Daoy (cell line): ENCODE results near the gene ATP9B. TPM values are rescaled to one million over a fixed set of nuclear protein-coding genes. Genes with fewer than 3 reads are reported as not detected.
A peak's percentile ranks its signal among the peaks of the same experiment; 100 is the strongest.

ENCODE experiments used
- DNase-seq: peaks from one replicate; pipeline ENCODE4 v3.0.0-alpha.2; 2015; ENCODE audit warnings: low read depth
- total RNA-seq: library from RNA; depleted of rRNA; stranded (reverse); fragments of >200 nt; shearing (Covaris generic); gene quantifications from 2 replicates; pipeline ENCODE4 v1.2.3, GENCODE V29; 2014

Gene ATP9B
- total RNA-seq, 1 experiment from 2014 or later = 8.2 TPM

DNA sequence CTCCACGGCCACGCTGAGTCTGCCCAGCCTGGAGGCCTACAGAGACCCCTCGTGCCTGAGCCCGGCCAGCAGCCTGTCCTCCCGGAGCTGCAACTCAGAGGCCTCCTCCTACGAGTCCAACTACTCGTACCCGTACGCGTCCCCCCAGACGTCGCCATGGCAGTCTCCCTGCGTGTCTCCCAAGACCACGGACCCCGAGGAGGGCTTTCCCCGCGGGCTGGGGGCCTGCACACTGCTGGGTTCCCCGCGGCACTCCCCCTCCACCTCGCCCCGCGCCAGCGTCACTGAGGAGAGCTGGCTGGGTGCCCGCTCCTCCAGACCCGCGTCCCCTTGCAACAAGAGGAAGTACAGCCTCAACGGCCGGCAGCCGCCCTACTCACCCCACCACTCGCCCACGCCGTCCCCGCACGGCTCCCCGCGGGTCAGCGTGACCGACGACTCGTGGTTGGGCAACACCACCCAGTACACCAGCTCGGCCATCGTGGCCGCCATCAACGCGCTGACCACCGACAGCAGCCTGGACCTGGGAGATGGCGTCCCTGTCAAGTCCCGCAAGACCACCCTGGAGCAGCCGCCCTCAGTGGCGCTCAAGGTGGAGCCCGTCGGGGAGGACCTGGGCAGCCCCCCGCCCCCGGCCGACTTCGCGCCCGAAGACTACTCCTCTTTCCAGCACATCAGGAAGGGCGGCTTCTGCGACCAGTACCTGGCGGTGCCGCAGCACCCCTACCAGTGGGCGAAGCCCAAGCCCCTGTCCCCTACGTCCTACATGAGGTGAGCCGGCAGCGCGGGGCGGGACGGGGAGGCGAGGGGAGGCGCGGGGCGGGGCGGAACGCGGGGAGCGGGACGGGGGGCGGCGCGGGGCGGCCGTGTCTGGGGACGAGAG is 341.8 kb downstream of the ATP9B start:
- DNase-seq = no peak

DNA sequence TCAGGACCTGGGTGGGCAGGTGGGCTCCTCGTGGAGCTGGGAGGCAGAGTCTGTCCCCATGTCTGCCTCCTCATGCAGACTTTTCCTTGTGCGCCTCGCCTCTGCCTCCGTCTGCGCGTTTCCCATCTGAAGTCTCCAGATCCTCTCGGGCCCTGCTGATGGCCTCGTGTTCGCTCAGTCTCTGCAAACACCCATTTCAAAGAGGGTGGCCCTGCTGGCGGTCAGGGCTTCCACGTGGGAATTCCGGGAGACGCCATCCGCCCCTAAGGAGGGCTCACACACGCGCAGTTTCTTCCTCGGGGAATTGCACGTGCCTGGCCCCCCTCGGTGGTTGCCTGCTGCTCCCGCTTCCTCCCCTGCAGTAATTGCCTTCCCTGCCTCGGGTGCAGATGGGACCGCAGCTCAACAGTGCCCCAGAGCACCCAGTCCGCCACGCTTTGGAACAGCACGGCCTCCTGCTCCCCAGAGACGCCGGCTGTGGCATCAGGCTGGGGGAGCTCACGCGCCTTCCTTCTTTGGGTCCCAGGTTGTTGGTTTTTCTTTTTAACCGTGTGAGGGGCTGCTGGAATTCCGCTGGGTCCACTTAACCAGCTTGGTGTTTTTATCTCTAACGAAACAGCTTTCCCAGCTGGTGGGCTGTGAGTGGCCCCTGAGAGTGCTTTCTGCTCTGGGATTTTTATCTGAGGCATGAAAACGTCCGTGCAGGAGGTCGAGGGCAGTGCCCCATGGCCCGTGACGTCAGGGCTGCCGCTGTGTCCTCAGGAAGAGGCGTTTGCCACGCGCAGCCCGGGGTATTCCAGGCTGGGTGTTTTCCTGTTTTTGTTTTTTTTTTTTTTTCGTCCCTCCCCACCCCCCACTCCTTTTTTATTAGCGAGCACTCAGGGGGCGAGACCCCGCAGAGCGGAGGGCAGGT is 342.7 kb downstream of the ATP9B start:
- DNase-seq = no peak

DNA sequence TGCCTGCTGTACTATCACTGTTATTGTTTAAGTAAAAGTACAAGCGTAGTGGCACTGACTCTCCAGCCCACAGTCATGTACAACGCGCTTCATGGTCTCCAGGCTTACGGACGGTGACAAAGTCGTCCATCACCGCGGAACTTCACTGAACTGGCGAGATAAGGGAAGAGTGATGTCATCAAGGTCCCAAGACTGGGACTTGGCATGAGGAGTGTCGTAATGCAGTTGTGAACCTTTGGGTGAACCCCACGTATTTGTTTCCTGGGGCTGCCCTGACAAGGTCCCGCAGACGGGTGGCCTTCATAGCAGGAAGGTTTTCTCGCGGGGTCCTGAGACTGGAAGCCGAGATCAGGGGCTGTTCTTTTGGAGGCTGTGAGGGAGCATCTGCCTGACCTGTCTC is 343.8 kb downstream of the ATP9B start:
- no peak for DNase-seq

DNA sequence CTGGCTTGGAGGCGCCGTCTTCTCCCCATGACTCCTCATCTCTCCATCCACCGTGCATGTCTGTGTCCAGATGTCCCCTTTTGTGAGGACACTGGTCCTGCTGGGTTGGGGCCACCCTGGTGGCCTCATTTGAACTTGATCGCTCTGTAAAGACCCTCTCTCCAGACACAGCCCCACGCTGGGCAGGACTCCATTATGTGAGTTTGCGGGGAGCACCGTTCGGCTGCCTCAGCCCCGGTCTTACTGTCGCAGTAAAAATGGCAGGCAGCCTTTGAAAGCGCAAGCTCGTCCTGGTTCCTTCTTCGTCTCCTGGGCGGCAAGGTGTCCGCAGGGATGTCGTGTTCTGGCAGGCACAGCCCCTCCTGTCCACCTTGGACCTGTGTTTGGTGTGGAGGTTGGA is 344.2 kb downstream of the ATP9B start:
- no peak for DNase-seq

DNA sequence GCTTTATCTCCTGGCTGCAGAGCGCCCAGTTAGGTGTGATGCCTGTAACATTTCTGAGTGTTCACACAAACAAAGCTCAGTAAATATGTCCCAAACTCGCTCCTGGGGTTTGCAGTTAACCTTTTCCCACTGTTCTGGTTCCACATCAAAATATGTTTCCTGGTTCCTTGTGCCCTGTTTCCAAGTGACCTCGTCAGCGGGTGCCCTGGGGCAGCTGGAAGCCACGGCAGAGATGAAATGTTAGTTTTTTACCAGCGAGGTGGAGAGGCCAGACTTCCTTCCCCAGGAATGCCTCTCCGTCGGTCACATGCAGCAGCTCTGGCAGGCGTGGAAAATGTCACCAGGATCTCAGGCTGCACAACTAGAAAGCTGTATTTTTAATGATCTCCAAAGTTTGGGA is 344.7 kb downstream of the ATP9B start:
- DNase-seq = no peak

DNA sequence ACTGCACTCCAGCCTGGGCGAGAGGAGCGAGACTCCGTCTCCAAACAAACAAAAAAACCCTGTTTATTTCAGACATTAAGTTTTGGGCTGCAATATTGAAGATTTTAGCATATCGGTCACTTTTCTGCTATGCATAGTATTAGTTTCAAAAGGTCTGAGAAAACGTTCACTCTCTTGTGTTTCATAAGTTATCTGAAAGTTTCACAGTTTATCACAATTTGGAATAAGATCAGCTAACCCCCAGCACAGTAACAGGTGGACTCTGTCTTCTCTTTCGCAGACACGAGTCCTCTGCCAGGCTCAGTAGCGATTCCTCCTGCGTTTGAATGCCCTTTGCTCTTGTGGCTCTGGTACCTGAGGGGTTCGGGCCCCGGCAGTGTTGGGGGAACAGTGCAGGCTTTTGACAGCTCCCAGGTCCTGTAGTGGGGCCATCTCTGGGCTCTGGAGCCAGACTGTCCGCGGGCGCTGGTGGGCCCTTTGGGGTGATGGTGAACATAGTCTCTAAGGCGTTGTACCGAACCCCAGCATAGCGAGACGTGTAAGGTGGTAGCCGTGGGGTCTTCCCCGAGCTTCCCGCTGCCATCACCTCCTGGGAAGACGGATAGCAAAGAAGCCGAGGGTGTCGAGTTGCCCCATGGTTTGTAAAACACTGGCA is 347.0 kb downstream of the ATP9B start:
- DNase-seq = no peak

DNA sequence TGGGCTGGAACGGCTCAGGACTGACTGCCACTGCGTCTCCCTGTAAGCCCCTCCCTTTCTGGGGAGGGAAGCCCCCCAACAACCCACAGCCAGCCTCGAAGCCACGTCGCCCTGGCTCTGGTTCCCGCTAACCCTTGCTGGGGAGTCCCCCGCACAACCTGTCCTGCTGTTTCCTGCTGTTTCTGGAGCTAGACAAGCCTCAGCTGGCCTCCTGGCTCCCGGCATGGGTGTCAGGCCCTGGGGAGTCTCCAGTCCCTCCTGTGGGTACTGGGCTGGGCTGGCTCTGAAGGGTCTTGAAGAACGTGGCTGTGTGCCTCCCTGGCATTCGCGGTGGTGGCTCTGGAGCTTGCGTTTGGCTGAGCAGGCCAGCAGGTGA is 347.5 kb downstream of the ATP9B start:
- DNase-seq = no peak

DNA sequence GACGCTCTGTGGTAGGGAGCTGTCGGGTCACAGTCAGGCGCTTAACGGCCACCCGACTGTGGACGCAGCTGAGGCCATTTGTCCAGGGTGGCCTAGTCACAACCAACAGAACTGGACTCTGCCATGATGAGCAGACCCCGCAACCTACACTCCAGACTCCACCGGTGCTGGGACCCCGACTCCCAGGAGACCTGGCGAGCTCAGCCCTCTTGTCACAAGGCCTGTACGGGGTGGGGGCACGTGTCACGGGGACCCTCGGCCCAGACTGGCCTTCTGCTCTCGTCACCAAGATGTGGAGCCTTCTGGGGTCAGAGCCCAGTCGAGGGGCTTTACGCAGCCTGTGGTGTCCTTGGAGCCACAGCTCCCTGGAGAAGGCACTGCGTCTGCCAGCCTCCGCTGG is 349.0 kb downstream of the ATP9B start:
- no peak for DNase-seq

DNA sequence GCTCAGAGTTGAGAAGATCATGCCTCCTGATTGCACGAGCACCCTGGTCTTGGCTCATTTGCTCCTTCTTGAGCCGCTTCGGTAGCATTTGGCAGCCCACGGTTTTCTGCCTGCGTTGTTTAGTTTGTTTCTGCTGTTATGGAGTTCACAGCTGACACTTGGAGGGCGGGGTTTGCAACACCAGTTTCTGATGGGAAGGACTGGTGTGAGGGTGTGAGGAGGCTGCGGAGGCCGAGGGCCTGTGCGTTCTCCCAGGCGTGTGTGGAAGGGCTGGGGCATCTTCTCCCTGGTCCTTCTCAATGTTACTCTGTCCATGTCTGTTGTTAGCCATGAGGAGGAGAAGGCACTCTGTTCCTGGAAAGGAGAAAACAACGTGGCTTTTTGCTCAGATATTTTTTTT is 349.4 kb downstream of the ATP9B start:
- no peak for DNase-seq

DNA sequence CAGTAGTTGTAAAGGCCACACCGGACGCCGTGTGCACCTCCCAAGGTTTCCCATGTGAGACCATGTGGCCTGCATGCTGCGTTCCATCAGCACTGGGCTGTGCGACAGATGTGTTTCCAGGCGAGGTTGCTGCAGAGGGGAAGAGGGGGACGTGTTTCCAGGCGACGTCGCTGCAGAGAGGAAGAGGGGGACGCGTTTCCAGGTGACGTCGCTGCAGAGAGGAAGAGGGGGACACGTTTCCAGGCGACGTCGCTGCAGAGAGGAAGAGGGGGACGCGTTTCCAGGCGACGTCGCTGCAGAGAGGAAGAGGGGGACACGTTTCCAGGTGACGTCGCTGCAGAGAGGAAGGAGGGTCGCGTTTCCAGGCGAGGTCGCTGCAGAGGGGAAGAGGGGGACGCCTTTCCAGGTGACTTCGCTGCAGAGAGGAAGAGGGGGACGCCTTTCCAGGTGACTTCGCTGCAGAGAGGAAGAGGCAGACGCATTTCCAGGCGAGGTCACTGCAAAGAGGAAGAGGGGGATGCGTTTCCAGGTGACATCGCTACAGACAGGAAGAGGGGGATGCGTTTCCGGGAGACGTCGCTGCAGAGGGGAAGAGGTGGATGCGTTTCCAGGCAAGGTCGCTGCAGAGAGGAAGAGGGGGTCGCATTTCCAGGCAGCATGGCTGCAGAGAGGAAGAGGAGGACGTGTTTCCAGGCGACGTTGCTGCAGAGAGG is 351.0 kb downstream of the ATP9B start:
- DNase-seq = no peak

DNA sequence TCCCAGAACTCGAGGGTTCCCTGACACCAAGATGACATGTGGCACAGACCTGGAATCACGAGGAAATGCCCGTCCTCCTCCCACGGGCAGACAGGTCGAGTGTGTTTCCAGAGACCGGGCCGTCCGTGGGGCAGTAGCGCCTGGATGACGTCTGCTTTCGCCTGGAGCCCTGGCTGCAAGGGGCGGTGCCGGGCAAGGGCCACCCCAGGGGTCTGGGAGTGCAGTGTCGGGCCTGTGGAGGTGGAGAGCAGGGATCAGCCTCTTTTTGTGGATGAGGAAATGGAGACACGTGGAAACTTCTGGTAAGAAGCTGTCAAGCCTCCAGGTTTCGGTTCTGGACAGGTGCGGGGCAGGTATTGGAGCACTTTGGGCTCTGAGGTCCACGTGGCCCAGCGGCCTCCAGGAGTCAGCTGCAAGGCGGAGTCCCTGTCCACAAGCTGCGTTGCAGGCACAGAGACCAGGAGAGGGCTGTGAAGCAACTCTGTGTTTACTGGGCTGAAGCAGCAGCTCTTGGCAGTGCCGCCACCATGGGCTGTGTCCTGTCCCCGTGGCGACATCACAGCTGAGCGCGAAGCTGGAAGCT is 352.2 kb downstream of the ATP9B start:
- no peak for DNase-seq

DNA sequence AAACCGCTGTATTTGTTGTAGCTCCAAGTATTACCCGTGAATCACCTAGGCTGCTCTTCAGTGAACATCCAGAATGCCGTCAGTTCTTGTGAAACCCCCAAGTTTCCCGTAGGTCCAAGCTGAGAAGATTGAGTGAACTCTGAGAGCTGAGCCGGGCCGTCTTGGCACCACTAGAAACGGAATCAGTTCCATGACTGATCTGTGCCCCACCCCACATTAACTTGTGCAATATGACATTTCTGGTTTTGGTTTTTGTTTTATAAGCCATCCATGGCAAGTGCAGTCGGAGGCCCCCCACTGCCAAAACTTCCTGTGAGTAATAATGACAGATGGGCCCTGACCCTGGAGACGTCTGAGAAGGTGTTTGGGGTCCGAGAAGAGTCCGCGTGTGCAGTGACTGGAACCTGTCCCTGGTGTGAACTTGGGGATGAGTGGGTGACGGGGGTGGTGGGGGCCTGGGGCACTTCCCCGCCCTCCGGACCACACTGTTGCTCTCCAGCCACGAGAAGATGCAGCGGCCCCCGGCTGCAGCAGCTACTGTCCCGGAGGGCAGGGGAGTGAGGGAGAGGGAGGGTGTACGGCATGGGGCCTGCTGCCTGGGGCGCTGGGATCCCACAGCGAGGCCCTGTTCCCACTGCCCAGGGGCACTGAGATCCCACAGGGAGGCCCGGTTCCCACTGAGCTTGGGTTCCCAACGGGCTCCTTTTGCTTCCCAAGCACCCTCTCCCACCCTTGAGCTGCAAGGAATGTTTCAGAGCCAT is 353.0 kb downstream of the ATP9B start:
- peak; percentile 63 for DNase-seq

DNA sequence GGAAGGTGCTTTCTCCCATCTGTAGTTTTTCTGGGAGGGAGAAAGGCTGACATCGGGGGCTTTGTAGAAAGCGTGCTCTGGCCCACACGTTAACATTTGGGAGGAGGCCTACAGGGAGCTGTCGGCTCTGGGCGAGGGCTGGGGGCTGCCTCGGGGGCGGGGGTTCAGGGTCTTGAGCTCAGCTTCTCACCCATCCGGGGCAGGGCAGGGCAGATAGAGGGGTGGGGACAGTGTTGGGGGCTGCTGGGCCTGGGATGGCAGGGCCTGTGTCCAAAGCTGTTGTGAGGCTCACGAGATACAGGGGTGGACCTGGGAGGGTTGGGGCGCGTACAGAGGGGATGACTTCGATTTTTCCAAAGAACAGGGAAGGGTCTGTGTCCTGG is 353.6 kb downstream of the ATP9B start:
- DNase-seq = no peak

DNA sequence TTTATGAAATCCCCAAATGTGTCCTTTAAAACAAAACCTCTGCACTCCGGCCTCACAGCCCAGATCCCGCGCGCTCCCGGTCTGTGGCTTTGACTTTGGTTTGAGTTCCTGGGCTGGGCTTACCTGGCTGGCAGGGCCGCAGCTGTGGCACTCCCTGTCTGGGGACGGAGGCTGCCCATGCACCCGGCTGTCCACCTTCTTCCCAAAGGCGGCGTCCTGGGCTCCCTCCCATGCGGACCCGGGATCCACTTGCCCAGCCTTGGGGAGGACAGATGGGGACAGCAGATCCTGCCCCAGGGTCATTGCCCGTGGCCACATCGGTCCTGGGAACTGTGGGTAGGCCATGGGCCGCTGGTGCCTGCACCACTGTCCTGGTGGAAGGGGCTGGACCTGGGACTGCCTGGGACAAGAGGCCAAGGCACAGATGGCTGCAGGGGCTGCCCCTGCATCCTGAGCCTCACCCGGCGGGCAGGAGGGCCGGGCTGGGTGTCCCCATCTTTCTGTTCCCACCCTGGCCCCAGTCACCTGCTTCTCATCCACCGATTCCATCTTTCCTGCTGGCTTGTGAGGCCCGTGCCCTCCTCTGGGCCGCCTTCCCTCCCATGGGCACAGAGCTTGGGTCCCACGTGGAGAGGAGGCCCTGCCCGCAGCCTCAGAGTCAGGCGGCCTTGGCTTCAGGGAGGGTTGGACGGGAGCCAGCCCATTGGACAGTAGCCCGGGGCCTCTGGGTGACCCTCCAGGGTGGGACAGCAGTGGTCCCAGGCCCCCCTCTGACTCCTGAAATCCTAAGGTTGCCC is 354.2 kb downstream of the ATP9B start:
- DNase-seq = no peak

DNA sequence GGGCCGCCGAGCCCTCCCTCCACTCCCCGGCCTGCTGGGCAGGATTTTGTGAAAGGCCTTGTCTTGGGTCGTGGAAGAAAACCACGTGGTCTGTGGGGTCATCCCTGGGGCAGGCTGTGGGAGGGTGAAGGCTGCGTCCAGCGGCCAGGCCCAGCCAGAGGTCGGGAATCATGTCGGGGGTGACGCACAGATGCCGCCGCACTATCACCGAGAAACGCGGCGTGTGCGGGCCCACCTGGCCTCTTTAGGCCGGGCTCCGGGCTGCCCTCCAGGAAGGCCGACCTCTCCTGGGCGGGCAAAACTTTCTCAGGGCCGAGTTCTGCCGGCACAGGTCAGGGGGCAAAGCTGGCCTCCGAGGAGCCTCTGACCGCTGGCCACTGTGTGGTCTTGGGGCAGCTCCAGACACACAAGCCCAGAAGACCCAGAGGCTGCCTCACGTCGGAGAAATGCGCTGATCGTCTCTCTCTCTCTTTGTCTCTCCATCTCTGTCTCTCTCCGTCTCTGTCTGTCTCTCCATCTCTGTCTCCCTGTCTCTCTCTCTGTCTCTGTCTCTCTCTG is 354.9 kb downstream of the ATP9B start:
- DNase-seq = no peak

DNA sequence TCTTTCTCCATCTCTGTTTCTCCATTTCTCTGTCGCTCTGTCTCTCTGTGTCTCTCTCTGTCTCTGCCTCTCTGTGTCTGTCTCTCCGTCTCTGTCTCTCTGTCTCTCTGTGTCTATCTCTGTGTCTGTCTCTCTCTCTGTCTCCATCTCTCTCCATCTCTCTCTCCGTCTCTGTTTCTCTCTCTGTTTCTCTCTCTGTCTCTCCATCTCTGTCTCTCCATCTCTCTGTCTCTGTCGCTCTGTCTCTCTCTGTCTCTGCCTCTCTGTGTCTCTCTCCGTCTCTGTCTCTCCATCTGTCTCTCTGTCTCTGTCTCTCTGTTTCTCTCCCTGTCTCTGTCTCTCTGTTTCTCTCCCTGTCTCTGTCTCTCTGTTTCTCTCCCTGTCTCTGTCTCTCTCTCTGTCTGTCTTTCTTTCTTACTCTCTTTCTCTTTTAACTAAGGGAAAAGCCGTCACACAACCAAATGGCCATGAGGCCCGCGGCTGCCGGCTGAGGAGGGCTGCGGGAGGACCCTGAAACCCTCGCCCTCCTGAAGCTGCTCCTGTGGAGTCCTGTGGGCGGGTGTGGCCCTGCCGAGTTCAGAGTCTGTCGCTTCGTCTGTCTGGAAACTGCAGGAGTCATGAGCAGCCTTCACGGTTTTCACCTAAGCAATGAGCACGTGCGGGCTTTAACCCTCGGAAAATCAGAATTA is 355.8 kb downstream of the ATP9B start:
- DNase-seq = no peak

DNA sequence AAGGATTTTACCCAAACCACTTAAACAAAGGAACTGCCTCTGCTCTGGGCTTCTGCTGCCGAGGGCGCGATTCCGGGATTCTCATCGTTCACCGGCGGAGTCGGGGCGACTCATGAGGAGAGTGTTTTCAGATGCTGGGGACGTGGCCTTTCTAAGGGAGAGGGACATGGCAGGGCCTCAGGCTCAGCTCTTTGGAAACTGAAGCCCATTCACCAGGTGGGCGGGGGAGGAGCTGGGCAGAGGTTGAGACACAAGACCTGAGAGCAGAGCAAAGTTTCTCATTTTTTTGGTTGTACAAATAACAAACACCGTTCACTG is 356.3 kb downstream of the ATP9B start:
- no peak for DNase-seq

DNA sequence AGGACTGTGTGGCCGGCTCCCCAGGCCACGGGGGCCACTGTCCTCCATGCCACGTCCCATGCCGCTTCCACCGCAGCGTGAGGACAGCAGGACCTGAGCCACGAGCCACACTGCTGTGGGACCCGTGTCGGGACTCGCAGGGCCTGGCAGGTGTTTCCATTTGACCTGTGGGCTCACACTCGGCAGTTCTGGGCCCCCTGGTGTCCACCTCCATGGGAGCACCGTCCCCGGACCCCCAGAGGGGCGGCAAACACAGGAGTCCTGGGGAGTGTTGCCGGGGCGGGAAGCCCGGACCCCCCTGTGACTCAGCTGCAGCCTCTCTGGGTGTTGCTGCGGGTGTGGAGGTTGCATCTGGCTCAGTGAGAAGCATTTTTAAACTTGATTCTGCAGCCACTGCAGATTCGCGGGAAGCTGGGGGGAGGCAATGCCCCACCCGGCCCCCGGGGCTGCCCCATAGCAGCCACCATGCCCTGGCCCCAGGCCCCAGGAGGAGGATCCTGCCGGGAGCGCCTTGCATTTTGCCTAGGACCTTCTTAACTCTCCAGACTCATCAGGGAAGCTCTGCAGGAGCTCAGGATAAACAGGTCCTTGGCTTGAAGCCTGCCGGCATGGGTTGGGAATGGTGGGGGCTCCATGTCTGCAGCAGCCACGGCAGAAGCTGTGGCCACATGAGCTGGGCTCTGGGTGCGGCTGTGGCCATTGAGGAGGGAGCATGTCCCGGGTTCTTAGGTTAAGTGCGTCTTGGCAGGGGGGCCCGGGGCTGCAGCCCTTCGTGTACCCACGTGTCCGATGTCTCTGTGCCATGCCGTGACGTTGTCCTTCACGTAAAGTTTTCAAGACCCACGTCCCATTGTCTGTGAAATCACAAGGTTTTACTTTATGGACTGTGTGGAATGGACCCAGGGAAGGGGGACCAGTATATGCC is 357.4 kb downstream of the ATP9B start:
- no peak for DNase-seq
